K562 (cell line): ENCODE data around the gene GRAMD1B. TPM values are rescaled to one million over a fixed set of nuclear protein-coding genes. Genes with fewer than 3 reads are reported as not detected.
"Not testable (repeated sequence)": the region's sequence is repeated elsewhere in the genome, so short reads cannot be mapped to it uniquely, and the experiment has no call there.

Source experiments
- ATAC-seq: fragments of 200-7000 bp; cut with Tn5 transposase; 3 replicates; pipeline ENCODE4 v1.9.1; 2020; ENCODE audit warnings: moderate library complexity
- BruUV-seq: library from RNA; stranded (reverse); fragments of 400-500 nt; replicated peaks from 2 replicates; lab custom pipeline; 2021; lab: Mats Ljungman, UMichigan
- CTCF ChIA-PET: fragments of 300-600 bp; formaldehyde crosslinking; extraction: SDS; loops from one replicate; lab custom pipeline; 2021; ENCODE audit warnings: low intra/inter-chr PET ratio; lab: Yijun Ruan, JAX
- POLR2A ChIA-PET: fragments of 300-600, 350-650 bp; sonication (Branson Sonifier 250); formaldehyde crosslinking; extraction: SDS; loops from one replicate; lab custom pipeline; 2021; ENCODE audit warnings: antibody characterized with exemption, inconsistent platforms; lab: Yijun Ruan, JAX
- DNase-seq, 4 experiments: peaks; one replicate each; pipeline versions ENCODE4 v3.0.0 to v3.0.0-alpha.2; 2011 to 2018; ENCODE audit warnings: low spot score in 3 of 4, mixed read lengths in 3 of 4; ENCODE audit errors: extremely low read depth in 1 of 4
- FAIRE-seq: peaks from 2 replicates; lab custom pipeline; 2011; peaks lifted over from hg19 to GRCh38; lab: Jason Lieb, UNC
- H2AFZ ChIP-seq: 2 replicates; pipeline ENCODE4 v1.6.0; 2011; ENCODE audit warnings: low read depth, low read length, control low read depth, inconsistent platforms
- H3K27ac ChIP-seq: fragments of 200-600 bp; 3 replicates; pipeline ENCODE4 v1.8.0; 2011; ENCODE audit warnings: low read depth, mild to moderate bottlenecking, control low read depth, inconsistent platforms, low read length, moderate library complexity, mixed read lengths; ENCODE audit errors: extremely low read depth
- H3K27me3 ChIP-seq, 2 experiments: fragments of 300-600 bp in 1 of 2; 2 replicates in 1 of 2; 3 replicates in 1 of 2; pipeline versions ENCODE4 v1.6.0 to v1.8.0; 2011; ENCODE audit warnings: inconsistent platforms in 2 of 2, low read length in 2 of 2, mild to moderate bottlenecking in 1 of 2, mixed read lengths in 1 of 2, moderate library complexity in 1 of 2; ENCODE audit not compliant: control insufficient read depth in 2 of 2, insufficient read depth in 2 of 2
- H3K36me3 ChIP-seq: fragments of 300-600 bp; 3 replicates; pipeline ENCODE4 v1.8.0; 2011; ENCODE audit warnings: mild to moderate bottlenecking, low read length, inconsistent platforms; ENCODE audit not compliant: control insufficient read depth, insufficient read depth
- H3K4me1 ChIP-seq, 2 experiments: fragments of 200-600 bp in 1 of 2; replicated peaks in 1 of 2; 2 replicates in 1 of 2; 3 replicates in 1 of 2; pipeline versions ENCODE4 v1.5.1 to v1.8.0; 2011; ENCODE audit warnings: inconsistent platforms in 2 of 2, low read length in 2 of 2, mild to moderate bottlenecking in 1 of 2, mixed read lengths in 1 of 2, moderate library complexity in 1 of 2; ENCODE audit not compliant: control insufficient read depth in 2 of 2, insufficient read depth in 2 of 2
- H3K4me2 ChIP-seq: 2 replicates; pipeline ENCODE4 v1.6.1; 2011; ENCODE audit warnings: low read length, control low read depth, inconsistent platforms, mixed read lengths; ENCODE audit not compliant: insufficient read depth
- H3K4me3 ChIP-seq: fragments of 200-600 bp; sonication (generic), shearing (Covaris generic); 2 replicates; pipeline ENCODE4 v1.5.1; 2016; ENCODE audit warnings: control low read depth, inconsistent platforms
- H3K79me2 ChIP-seq: fragments of 200-600 bp; 3 replicates; pipeline ENCODE4 v1.8.0; 2011; ENCODE audit warnings: low read length, inconsistent platforms; ENCODE audit not compliant: control insufficient read depth, insufficient read depth
- H3K9ac ChIP-seq, 2 experiments: 2 replicates each; pipeline versions ENCODE4 v1.6.0 to v1.6.1; 2011; ENCODE audit warnings: low read depth in 2 of 2, low read length in 2 of 2, control low read depth in 1 of 2, inconsistent platforms in 1 of 2, mild to moderate bottlenecking in 1 of 2, mixed read lengths in 1 of 2; ENCODE audit not compliant: insufficient read depth in 1 of 2
- H3K9me1 ChIP-seq: one replicate; pipeline ENCODE4 v1.6.0; 2011; ENCODE audit warnings: inconsistent platforms, mild to moderate bottlenecking, low read length, moderate library complexity; ENCODE audit not compliant: control insufficient read depth, insufficient read depth
- H3K9me3 ChIP-seq: replicated peaks from 2 replicates; pipeline ENCODE4 v1.5.1; 2011; ENCODE audit warnings: low read depth, low read length, inconsistent platforms; ENCODE audit not compliant: control insufficient read depth, insufficient read depth
- H4K20me1 ChIP-seq: replicated peaks from 2 replicates; pipeline ENCODE4 v1.6.1; 2011; ENCODE audit warnings: low read length, inconsistent platforms, mixed read lengths; ENCODE audit not compliant: control insufficient read depth, insufficient read depth
- CHD4 ChIP-seq: fragments of 200-600 bp; sonication (generic); IDR thresholded peaks from 3 replicates; pipeline ENCODE4 v1.6.1; 2012; ENCODE audit warnings: low read depth, mild to moderate bottlenecking, mixed read lengths, low read length, inconsistent platforms; ENCODE audit not compliant: insufficient read depth, insufficient replicate concordance, poor library complexity, severe bottlenecking
- MCM7 ChIP-seq, 2 experiments: fragments of 450-650 bp; IDR thresholded peaks; 2 replicates each; pipeline ENCODE4 v1.6.1; 2016 to 2018
- NCOA4 ChIP-seq: fragments of 450-650 bp; IDR thresholded peaks from 2 replicates; pipeline ENCODE4 v1.6.1; 2018; ENCODE audit warnings: mild to moderate bottlenecking; ENCODE audit not compliant: partially characterized antibody
- NFYB ChIP-seq: IDR thresholded peaks from 2 replicates; pipeline ENCODE4 v1.6.1; 2011; ENCODE audit warnings: mild to moderate bottlenecking, moderate library complexity; ENCODE audit not compliant: insufficient read length; ENCODE audit errors: extremely low read depth
- SMAD4 ChIP-seq: fragments of 250-450 bp; sonication (Bioruptor Pico); conservative IDR thresholded peaks from 2 replicates; pipeline ENCODE4 v1.8.0; 2021; ENCODE audit warnings: inconsistent platforms, mild to moderate bottlenecking, moderate library complexity
- TAF1 ChIP-seq: IDR thresholded peaks from 2 replicates; pipeline ENCODE4 v1.6.1; 2011; ENCODE audit warnings: mild to moderate bottlenecking, low read length, moderate library complexity; ENCODE audit not compliant: insufficient read depth, control insufficient read depth, severe bottlenecking; ENCODE audit errors: extremely low read depth
- WGBS: fragments of 100-300 bp; shearing (Covaris generic); methylation state at CpG from one replicate; pipeline ENCODE4 v1.1.6; 2016; ENCODE audit warnings: low coverage, mixed read lengths; ENCODE audit not compliant: insufficient coverage; ENCODE audit errors: missing lambda C conversion rate; 5-methylcytosine and 5-hydroxymethylcytosine counted together
- in situ Hi-C: fragments of 300-500 bp; cut with MboI; formaldehyde crosslinking; loops from 4 replicates; pipeline ENCODE4 v1.15.0; 2018; ENCODE audit warnings: inconsistent platforms, mixed read lengths
- intact Hi-C: fragments of 100-400 bp; cut with micrococcal nuclease; formaldehyde crosslinking; loops from 2 replicates; pipeline ENCODE4 v1.14.2; 2022
- polyA plus RNA-seq, 8 experiments: library from polyadenylated mRNA; depleted of rRNA in 4 of 8; stranded (reverse) in 5 of 8; unstranded in 3 of 8; fragments of >200 nt; fragmentation: Nextera tagmentation in 2 of 8; fragmentation: Illumina TruSeq in 1 of 8; extraction: Ambion mirVana in 2 of 8; extraction: Trizol in 1 of 8; gene quantifications; 2 replicates each; pipeline versions ENCODE4 v1.2.1 to v1.2.3, GENCODE V29; 2011 to 2014; ENCODE audit warnings: inconsistent platforms in 1 of 8, missing spikeins in 1 of 8
- total RNA-seq, 7 experiments: library from RNA; depleted of rRNA in 6 of 7; stranded (reverse); fragments of >200 nt in 6 of 7; fragmentation: Illumina TruSeq in 2 of 7; extraction: Trizol in 2 of 7; gene quantifications; 2 replicates each; pipeline versions ENCODE4 v1.2.1 to v1.2.3, GENCODE V29; 2011 to 2021; ENCODE audit warnings: low replicate concordance in 1 of 7

Gene GRAMD1B
- total and polyA plus RNA-seq, 9 of the 15 experiments (the other 6 are each of a cell fraction or from before 2014, with no cell fraction given) = 0.31 TPM; not detected in 8

DNA sequence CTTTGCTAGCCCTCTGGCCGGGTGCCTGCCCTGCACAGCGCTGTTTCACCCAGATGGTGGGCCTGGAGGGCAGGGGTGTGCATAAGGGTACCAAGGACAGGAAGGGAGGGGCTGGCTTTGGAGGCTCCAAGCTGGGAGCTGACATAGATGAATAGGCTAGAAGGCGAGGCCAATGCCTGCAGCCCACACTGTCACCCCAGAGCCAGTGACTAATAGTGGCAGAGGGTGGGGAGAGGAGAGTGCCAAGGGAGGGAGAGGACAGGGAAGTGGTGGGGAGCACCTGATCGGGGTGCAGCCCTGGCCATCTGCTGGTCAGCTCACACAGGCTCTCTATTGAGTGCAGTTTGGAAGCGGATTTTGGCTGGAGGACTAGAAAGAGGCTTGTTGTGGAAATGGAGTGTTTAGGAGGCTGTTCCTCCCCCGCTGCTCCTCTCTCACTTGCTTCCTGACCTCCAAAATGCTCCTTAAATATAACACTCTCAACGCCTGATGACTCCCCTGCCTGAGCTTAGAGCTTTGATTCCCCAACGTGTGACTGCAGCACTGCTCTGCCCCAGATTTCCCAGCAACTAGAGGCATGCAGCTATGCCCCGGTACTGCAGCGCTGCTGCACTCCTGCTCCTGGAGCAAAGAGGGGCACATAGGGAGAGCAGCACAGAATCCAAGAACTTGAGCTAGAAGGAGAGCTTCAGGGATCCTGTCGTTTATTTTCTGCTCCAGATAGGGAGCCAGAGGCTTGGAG lies 89.2 kb downstream of the GRAMD1B start (continued):
- TF ChIP-seq NCOA4 = no peak
- TF ChIP-seq NFYB = no peak
- TF ChIP-seq CHD4 = no peak
- no peak for TF ChIP-seq SMAD4 (CRISPR knock-in tag)
- TF ChIP-seq TAF1 = no peak

GRCh38 chr11:123519797-123520193 lies 89.7 kb downstream of the GRAMD1B start:
- no peak overlapping the region for H3K27ac ChIP-seq
- WGBS = 1% methylated on average over 7 of the region's 7 CpGs
- no peaks in the 10 kb centered on the region for H3K4me1 ChIP-seq
- peaks cover 0 to 6% of the 10 kb centered on the region in 2 experiments; a peak in 2 of 5 replicates for H3K27me3 ChIP-seq
- TF ChIP-seq MCM7 (IDR thresholded peaks at IDR 0.05) = no peak
- H2AFZ ChIP-seq = no peak overlapping the region
- ChIA-PET POLR2A (interaction anchor here (0.9 kb wide), 1 partner anchor 9 kb away, joined by 3 read pairs; no protein-coding TSS in a partner anchor), CTCF (no interaction called here)
- H3K36me3 ChIP-seq = no peaks in the 10 kb centered on the region
- no peak for FAIRE-seq
- no peak overlapping the region for H3K4me2 ChIP-seq
- no peak for DNase-seq
- H3K79me2 ChIP-seq = no peaks in the 10 kb centered on the region
- H3K4me3 ChIP-seq = no peak overlapping the region
- no TSS peak for BruUV-seq
- no peak for ATAC-seq
- H4K20me1 ChIP-seq = no peaks in the 10 kb centered on the region
- no peaks in the 10 kb centered on the region for H3K9me1 ChIP-seq
- no peak overlapping the region for H3K9ac ChIP-seq
- no peaks in the 10 kb centered on the region for H3K9me3 ChIP-seq
- intact Hi-C loops = no loop called here
- in situ Hi-C loops = no loop called here

GRCh38 chr11:123520476-123520875 lies 90.4 kb downstream of the GRAMD1B start:
- H3K4me2 ChIP-seq, H3K4me1 ChIP-seq, ATAC-seq, intact Hi-C loops, H3K9me1 ChIP-seq, CTCF ChIA-PET, H3K36me3 ChIP-seq, H3K9ac ChIP-seq, BruUV-seq, DNase-seq, in situ Hi-C loops, H3K79me2 ChIP-seq, H3K9me3 ChIP-seq, FAIRE-seq, H3K27ac ChIP-seq, H3K4me3 ChIP-seq, H4K20me1 ChIP-seq, H2AFZ ChIP-seq: not testable (repeated sequence)
- POLR2A ChIA-PET = interaction anchor here (0.9 kb wide), 1 partner anchor 9 kb away, joined by 3 read pairs; no protein-coding TSS in a partner anchor
- H3K27me3 ChIP-seq = peaks cover 0 to 12% of the 10 kb centered on the region in 2 experiments; a peak in 2 of 5 replicates
- 2% methylated on average over 6 of the region's 6 CpGs for WGBS
